Measurements from ENCODE around the gene GMDS. TPM values are rescaled to one million over a fixed set of nuclear protein-coding genes. Genes with fewer than 3 reads are reported as not detected.

GMDS gene
- total RNA-seq, 6 experiments from 2014 or later, result 13.2 to 18.0 (median 14.7) TPM

GRCh38 chr6:1600063-1600763, 645.2 kb downstream of the GMDS start:
- Mint-ChIP-seq H3K27ac (no peak overlapping the region), H3K36me3 (ENCODE audit: low read depth) (no peaks in the 10 kb centered on the region), H3K4me1 (ENCODE audit: low read depth) (peaks cover 19% of the 10 kb centered on the region), H3K4me3 (no peak overlapping the region), H3K27me3 (ENCODE audit: insufficient read depth) (peaks cover 20% of the 10 kb centered on the region), H3K9me3 (no peaks in the 10 kb centered on the region)
- no peak for DNase-seq
- TF ChIP-seq CTCF (IDR thresholded peaks at IDR 0.05), result no peak

GRCh38 chr6:1599469-1599868, 645.9 kb downstream of the GMDS start:
- H3K36me3 Mint-ChIP-seq (ENCODE audit: low read depth), result no peaks in the 10 kb centered on the region
- H3K27me3 Mint-ChIP-seq (ENCODE audit: insufficient read depth), result peaks cover 20% of the 10 kb centered on the region
- TF ChIP-seq CTCF (IDR thresholded peaks at IDR 0.05), result no peak
- no peak overlapping the region for H3K4me3 Mint-ChIP-seq
- H3K27ac Mint-ChIP-seq, result no peak overlapping the region
- no peak for DNase-seq
- no peaks in the 10 kb centered on the region for H3K9me3 Mint-ChIP-seq
- peaks cover 18% of the 10 kb centered on the region for H3K4me1 Mint-ChIP-seq (ENCODE audit: low read depth)

GRCh38 chr6:1598886-1599285, 646.5 kb downstream of the GMDS start:
- no peak for TF ChIP-seq CTCF (IDR thresholded peaks at IDR 0.05)
- Mint-ChIP-seq H3K27me3 (ENCODE audit: insufficient read depth) (peaks cover 18% of the 10 kb centered on the region), H3K4me1 (ENCODE audit: low read depth) (peaks cover 18% of the 10 kb centered on the region), H3K4me3 (no peak overlapping the region), H3K36me3 (ENCODE audit: low read depth) (no peaks in the 10 kb centered on the region), H3K9me3 (no peaks in the 10 kb centered on the region), H3K27ac (no peak overlapping the region)
- no peak for DNase-seq

GRCh38 chr6:1598433-1598832, 647.0 kb downstream of the GMDS start:
- Mint-ChIP-seq H3K9me3 (no peaks in the 10 kb centered on the region), H3K4me3 (no peak overlapping the region), H3K27me3 (ENCODE audit: insufficient read depth) (peaks cover 21% of the 10 kb centered on the region)

GRCh38 chr6:1597924-1598323, 647.5 kb downstream of the GMDS start:
- Mint-ChIP-seq H3K4me1 (ENCODE audit: low read depth) (peaks cover 18% of the 10 kb centered on the region), H3K36me3 (ENCODE audit: low read depth) (no peaks in the 10 kb centered on the region), H3K4me3 (no peak overlapping the region), H3K9me3 (no peaks in the 10 kb centered on the region), H3K27ac (no peak overlapping the region; the same call in 1 of the 2 replicates), H3K27me3 (ENCODE audit: insufficient read depth) (peaks cover 21% of the 10 kb centered on the region)
- DNase-seq, result peak; percentile 37
- no peak for TF ChIP-seq CTCF (IDR thresholded peaks at IDR 0.05)

More at GRCh38 chr6:1598433-1598832, 647.0 kb downstream of the GMDS start:
- no peak for TF ChIP-seq CTCF (IDR thresholded peaks at IDR 0.05)
- DNase-seq, result no peak
- Mint-ChIP-seq H3K27ac (no peak overlapping the region; the same call in 1 of the 2 replicates), H3K4me1 (ENCODE audit: low read depth) (peaks cover 18% of the 10 kb centered on the region), H3K36me3 (ENCODE audit: low read depth) (no peaks in the 10 kb centered on the region)
